Glutamatergic neuron (in vitro differentiated cells): Measurements from ENCODE around the gene ATXN2. TPM values are rescaled to one million over a fixed set of nuclear protein-coding genes. Genes with fewer than 3 reads are reported as not detected.

Experiments used
- DNase-seq: peaks from one replicate; pipeline ENCODE4 v3.0.0; 2022
- H3K27ac Mint-ChIP-seq: one replicate; pipeline ENCODE4 v1.8.0; 2020; ENCODE audit warnings: mild to moderate bottlenecking, mixed read lengths, inconsistent platforms; ENCODE audit not compliant: unreplicated experiment
- H3K27me3 Mint-ChIP-seq: one replicate; pipeline ENCODE4 v1.8.0; 2020; ENCODE audit warnings: mild to moderate bottlenecking, moderate library complexity, mixed read lengths, inconsistent platforms; ENCODE audit not compliant: unreplicated experiment
- H3K36me3 Mint-ChIP-seq: one replicate; pipeline ENCODE4 v1.8.0; 2020; ENCODE audit warnings: mild to moderate bottlenecking, mixed read lengths, inconsistent platforms; ENCODE audit not compliant: unreplicated experiment
- H3K4me1 Mint-ChIP-seq: one replicate; pipeline ENCODE4 v1.8.0; 2020; ENCODE audit warnings: mild to moderate bottlenecking, low read depth, mixed read lengths, inconsistent platforms; ENCODE audit not compliant: unreplicated experiment
- H3K4me3 Mint-ChIP-seq: one replicate; pipeline ENCODE4 v1.8.0; 2020; ENCODE audit warnings: mild to moderate bottlenecking, mixed read lengths, inconsistent platforms; ENCODE audit not compliant: unreplicated experiment
- H3K9me3 Mint-ChIP-seq: one replicate; pipeline ENCODE4 v1.8.0; 2020; ENCODE audit warnings: mild to moderate bottlenecking, moderate library complexity, mixed read lengths, inconsistent platforms; ENCODE audit not compliant: unreplicated experiment
- total RNA-seq: library from RNA; stranded (reverse); fragmentation: NEBNext Ultra II Directional; extraction: Animal tissue kit (Norgen Biotek cat#: 25700); gene quantifications from one replicate; pipeline ENCODE4 v1.2.1, GENCODE V29; 2021; ENCODE audit not compliant: unreplicated experiment
- TF ChIP-seq, protein P1 (sequence below): fragments of 200-600 bp; sonication (generic); IDR thresholded peaks from one replicate; pipeline ENCODE4 v1.5.0; 2021; ENCODE audit not compliant: partially characterized antibody, unreplicated experiment

Gene ATXN2
- total RNA-seq, 1 donor from 2014 or later = 80.8 TPM

DNA sequence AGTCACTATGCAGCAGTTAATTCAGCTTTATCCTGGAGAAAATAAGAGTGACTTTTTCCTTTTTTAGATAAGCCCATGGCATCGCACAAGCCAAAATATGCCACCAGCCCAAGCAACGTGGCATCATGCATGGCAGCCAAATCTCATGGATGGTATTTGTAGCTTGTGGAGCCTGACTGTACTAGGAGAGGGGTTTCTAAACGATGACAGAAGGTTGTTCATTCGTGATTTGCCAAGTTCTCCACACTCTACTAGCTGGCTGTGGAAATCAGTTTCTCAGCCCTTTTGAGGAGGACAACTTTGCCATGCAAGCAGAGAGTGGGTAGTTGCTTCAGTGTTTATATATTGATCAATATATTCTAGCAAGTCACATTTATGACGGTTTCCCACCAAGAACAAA, 41.4 kb upstream of the ATXN2 start:
- DNase-seq = no peak
- TF ChIP-seq, protein P1, sequence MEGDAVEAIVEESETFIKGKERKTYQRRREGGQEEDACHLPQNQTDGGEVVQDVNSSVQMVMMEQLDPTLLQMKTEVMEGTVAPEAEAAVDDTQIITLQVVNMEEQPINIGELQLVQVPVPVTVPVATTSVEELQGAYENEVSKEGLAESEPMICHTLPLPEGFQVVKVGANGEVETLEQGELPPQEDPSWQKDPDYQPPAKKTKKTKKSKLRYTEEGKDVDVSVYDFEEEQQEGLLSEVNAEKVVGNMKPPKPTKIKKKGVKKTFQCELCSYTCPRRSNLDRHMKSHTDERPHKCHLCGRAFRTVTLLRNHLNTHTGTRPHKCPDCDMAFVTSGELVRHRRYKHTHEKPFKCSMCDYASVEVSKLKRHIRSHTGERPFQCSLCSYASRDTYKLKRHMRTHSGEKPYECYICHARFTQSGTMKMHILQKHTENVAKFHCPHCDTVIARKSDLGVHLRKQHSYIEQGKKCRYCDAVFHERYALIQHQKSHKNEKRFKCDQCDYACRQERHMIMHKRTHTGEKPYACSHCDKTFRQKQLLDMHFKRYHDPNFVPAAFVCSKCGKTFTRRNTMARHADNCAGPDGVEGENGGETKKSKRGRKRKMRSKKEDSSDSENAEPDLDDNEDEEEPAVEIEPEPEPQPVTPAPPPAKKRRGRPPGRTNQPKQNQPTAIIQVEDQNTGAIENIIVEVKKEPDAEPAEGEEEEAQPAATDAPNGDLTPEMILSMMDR = no peak
- Mint-ChIP-seq H3K27ac (no peak overlapping the region), H3K36me3 (no peaks in the 10 kb centered on the region), H3K4me3 (no peak overlapping the region), H3K9me3 (no peaks in the 10 kb centered on the region), H3K27me3 (peaks cover 2% of the 10 kb centered on the region), H3K4me1 (peaks cover 15% of the 10 kb centered on the region)

DNA sequence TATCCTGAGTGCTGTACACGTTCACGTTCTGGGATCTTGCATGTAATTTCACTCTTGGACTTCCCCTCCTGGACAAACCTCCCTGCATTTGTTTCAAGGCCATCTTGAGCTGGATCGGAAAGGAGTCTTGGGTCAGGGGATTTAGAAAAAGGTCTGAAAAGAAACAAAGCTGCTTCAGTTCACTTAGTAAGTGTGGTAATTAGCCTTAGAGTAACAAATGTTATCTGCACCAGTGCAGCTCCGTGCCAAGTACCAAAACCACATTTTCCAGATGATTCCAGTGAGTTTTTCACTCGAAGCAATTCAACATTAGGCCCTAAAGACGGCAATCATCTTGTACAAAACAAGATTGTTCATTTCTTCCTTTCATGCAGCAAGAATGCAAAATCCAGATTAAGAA, 39.4 kb upstream of the ATXN2 start:
- H3K27ac Mint-ChIP-seq = no peak overlapping the region

DNA sequence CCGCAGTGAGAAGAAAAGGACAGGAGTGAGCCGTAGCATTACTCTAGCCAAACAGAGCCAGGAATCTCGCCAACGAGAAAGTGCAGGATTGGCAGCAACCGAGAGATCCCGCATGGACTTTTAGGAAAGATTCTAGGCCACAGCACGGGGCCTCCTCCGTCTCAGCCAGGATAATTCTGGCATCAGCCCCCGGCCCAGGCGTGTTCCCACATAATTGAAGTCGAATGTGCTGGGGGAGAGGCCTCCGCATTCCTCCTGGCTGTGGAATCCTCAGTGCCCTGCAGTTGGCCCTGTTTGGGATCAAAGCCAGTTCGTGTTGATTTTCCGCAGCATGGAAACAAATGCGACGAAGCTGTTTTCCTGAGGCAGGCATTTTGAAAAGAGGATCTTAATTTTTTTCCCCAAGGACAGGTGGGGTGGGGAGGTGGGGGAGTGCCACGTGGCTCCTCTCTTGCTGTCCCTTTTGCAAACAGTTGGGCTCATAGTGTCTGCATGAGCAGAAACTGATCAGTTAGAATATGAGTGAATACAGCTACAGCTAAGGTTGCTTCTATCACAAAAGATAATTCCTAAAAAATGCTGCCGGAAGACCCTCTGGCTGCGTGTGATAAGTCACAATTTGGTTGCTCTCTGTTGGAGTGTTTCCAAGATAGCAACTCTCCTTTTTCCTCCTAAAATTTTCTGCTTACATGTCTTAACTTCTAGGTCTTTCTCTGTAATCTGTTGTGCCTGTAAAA, 37.3 kb upstream of the ATXN2 start:
- H3K4me3 Mint-ChIP-seq = peak overlapping the region; percentile 72
- H3K27ac Mint-ChIP-seq = peak overlapping the region; percentile 10
- H3K4me1 Mint-ChIP-seq = peaks cover 15% of the 10 kb centered on the region
- H3K27me3 Mint-ChIP-seq = peaks cover 2% of the 10 kb centered on the region
- no peaks in the 10 kb centered on the region for H3K36me3 Mint-ChIP-seq
- H3K9me3 Mint-ChIP-seq = no peaks in the 10 kb centered on the region
- TF ChIP-seq, protein P1 = no peak
- peak; percentile 29 for DNase-seq

More for the DNA sequence above, 39.4 kb upstream of the ATXN2 start:
- Mint-ChIP-seq H3K27me3 (peaks cover 2% of the 10 kb centered on the region), H3K36me3 (no peaks in the 10 kb centered on the region), H3K4me1 (peaks cover 15% of the 10 kb centered on the region), H3K4me3 (no peak overlapping the region), H3K9me3 (no peaks in the 10 kb centered on the region)
- TF ChIP-seq, protein P1 = no peak
- no peak for DNase-seq

DNA sequence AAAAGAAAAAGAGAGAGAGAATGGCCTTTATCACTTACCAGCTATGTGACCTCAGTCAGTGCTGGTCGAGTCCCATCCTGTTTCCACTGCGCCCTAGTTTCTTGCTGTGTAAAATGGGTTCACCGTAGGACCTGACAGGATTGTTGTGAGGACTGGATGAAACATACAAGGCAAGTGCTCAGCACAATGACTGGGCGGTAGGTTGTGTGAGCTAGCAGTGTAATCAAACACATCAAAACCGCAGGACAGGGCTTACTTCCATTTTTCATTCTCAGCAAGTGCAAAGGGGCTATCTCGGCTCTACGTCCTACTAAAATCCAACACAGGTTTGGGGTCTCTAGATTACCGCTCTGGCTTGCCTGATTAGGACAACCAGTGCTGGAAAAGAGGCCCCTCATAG, 36.4 kb upstream of the ATXN2 start:
- Mint-ChIP-seq H3K36me3 (no peaks in the 10 kb centered on the region), H3K4me1 (peaks cover 15% of the 10 kb centered on the region), H3K27ac (peak overlapping the region; percentile 10), H3K9me3 (no peaks in the 10 kb centered on the region), H3K27me3 (peaks cover 2% of the 10 kb centered on the region), H3K4me3 (no peak overlapping the region)
- TF ChIP-seq, protein P1 = no peak
- no peak for DNase-seq

DNA sequence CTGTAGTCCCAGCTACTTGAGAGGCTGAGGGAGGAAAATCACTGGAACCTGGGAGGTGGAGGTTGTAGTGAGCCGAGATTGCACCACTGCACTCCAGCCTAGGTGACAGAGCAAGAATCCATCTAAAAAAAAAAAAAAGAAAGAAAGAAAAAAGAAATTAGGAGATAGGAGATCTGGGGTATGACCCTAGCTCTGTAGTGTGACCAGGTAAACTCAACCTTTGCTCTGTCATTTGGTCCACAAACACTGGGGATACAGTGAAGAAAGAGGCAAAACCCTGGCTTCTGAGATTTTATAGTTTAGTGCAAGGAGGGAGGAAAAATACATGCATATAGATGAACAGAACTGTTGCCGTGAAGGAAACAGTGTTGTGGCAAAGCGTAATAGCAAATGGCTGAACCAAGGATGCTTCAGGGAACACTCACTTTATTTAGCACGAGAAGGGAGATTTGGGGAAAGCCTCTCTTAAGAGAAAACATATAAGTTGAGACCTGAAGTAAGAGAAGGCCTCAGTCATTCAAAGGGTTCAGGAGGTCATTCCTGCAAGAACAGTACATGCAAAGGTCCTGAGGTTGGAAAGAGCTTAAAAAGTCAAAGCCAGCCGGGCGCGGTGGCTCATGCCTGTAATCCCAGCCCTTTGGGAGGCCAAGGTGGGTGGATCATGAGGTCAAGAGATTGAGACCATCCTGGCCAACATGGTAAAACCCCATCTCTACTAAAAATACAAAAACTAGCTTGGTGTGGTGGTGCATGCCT, 29.6 kb upstream of the ATXN2 start:
- Mint-ChIP-seq H3K27me3 (peaks cover 1% of the 10 kb centered on the region), H3K27ac (no peak overlapping the region)
- TF ChIP-seq, protein P1 = no peak

More for the DNA sequence above, 29.6 kb upstream of the ATXN2 start:
- Mint-ChIP-seq H3K4me1 (no peaks in the 10 kb centered on the region), H3K9me3 (no peaks in the 10 kb centered on the region), H3K36me3 (no peaks in the 10 kb centered on the region), H3K4me3 (no peak overlapping the region)
- no peak for DNase-seq
